ENCODE data around the gene ARPC2.
A peak's percentile ranks its signal among the peaks of the same experiment; 100 is the strongest.

The ARPC2 gene

GRCh38 chr2:218274586-218274985, 57.6 kb downstream of the ARPC2 start:
- DNase-seq (ENCODE audit: low spot score): no peak
- peak overlapping the region; percentile 88 for H3K27ac ChIP-seq
- POLR2A ChIA-PET (ENCODE audit: low non-redundant PET): interaction anchor here (0.6 to 1.2 kb wide), 3 partner anchors 8 to 398 kb away, joined by 3 to 4 read pairs (median 4); no protein-coding TSS in a partner anchor
- CTCF ChIA-PET: interaction anchor here (0.5 to 1.5 kb wide), 4 partner anchors 10 to 260 kb away, joined by 4 to 13 read pairs (median 4); no protein-coding TSS in a partner anchor
- no peak for TF ChIP-seq CTCF (conservative IDR thresholded peaks at IDR 0.05; ENCODE audit: low read depth)

- peak overlapping the region; percentile 88 for H3K27ac ChIP-seq
- ChIA-PET POLR2A (ENCODE audit: low non-redundant PET) (interaction anchor here (0.6 to 1.2 kb wide), 2 partner anchors 12 to 37 kb away, joined by 4 read pairs; no protein-coding TSS in a partner anchor), CTCF (interaction anchor here (0.6 to 1.5 kb wide), 4 partner anchors 9 to 88 kb away, joined by 3 to 13 read pairs (median 4); no protein-coding TSS in a partner anchor)
- no peak for DNase-seq (ENCODE audit: low spot score)
- no peak for TF ChIP-seq CTCF (conservative IDR thresholded peaks at IDR 0.05; ENCODE audit: low read depth)
Measured at GRCh38 chr2:218275371-218276072, 58.5 kb downstream of the ARPC2 start.

- DNase-seq (ENCODE audit: low spot score): no peak
- H3K27ac ChIP-seq: peak overlapping the region; percentile 88
- ChIA-PET CTCF (interaction anchor here (0.5 to 0.9 kb wide), 2 partner anchors 21 to 1594 kb away, joined by 3 read pairs; no protein-coding TSS in a partner anchor), POLR2A (ENCODE audit: low non-redundant PET) (no interaction called here)
- TF ChIP-seq CTCF (conservative IDR thresholded peaks at IDR 0.05; ENCODE audit: low read depth): no peak
Measured at GRCh38 chr2:218276986-218277755, 60.2 kb downstream of the ARPC2 start.

GRCh38 chr2:218277921-218278320, 60.9 kb downstream of the ARPC2 start:
- peak overlapping the region; percentile 88 for H3K27ac ChIP-seq

GRCh38 chr2:218278531-218279360, 61.8 kb downstream of the ARPC2 start:
- POLR2A ChIA-PET (ENCODE audit: low non-redundant PET): no interaction called here
- CTCF ChIA-PET: interaction anchor here (0.6 kb wide), 1 partner anchor 118 kb away, joined by 3 read pairs; no protein-coding TSS in a partner anchor
- no peak for DNase-seq (ENCODE audit: low spot score)
- no peak for TF ChIP-seq CTCF (conservative IDR thresholded peaks at IDR 0.05; ENCODE audit: low read depth)
- peak overlapping the region; percentile 99 for H3K27ac ChIP-seq

More at GRCh38 chr2:218277921-218278320, 60.9 kb downstream of the ARPC2 start:
- DNase-seq (ENCODE audit: low spot score): no peak
- no peak for TF ChIP-seq CTCF (conservative IDR thresholded peaks at IDR 0.05; ENCODE audit: low read depth)
- ChIA-PET POLR2A (ENCODE audit: low non-redundant PET) (no interaction called here), CTCF (no interaction called here)

Data from RWPE1 (cell line).